ENCODE measurements around the gene CFB.

CFB gene

GRCh38 chr6:31946370-31946885 is 533 bp downstream of the CFB start:
- TF ChIP-seq TAF1 (IDR thresholded peaks at IDR 0.05; ENCODE audit: low read depth): no peak
- no peak for TF ChIP-seq RAD21 (IDR thresholded peaks at IDR 0.05; ENCODE audit: low read depth)
- TF ChIP-seq TCF12 (IDR thresholded peaks at IDR 0.05; ENCODE audit: low read depth): no peak
- no peak for TF ChIP-seq EP300 (IDR thresholded peaks at IDR 0.05; ENCODE audit: borderline replicate concordance)
- no peak for TF ChIP-seq FOXM1 (IDR thresholded peaks at IDR 0.05; ENCODE audit: borderline replicate concordance, low read depth)
- no peak for TF ChIP-seq EGR1 (IDR thresholded peaks at IDR 0.05)
- TF ChIP-seq TEAD4 (IDR thresholded peaks at IDR 0.05): no peak
- TF ChIP-seq CEBPB (IDR thresholded peaks at IDR 0.05): no peak
- no peak for TF ChIP-seq CREB1 (IDR thresholded peaks at IDR 0.05; ENCODE audit: low read depth)
- TF ChIP-seq, protein P1, sequence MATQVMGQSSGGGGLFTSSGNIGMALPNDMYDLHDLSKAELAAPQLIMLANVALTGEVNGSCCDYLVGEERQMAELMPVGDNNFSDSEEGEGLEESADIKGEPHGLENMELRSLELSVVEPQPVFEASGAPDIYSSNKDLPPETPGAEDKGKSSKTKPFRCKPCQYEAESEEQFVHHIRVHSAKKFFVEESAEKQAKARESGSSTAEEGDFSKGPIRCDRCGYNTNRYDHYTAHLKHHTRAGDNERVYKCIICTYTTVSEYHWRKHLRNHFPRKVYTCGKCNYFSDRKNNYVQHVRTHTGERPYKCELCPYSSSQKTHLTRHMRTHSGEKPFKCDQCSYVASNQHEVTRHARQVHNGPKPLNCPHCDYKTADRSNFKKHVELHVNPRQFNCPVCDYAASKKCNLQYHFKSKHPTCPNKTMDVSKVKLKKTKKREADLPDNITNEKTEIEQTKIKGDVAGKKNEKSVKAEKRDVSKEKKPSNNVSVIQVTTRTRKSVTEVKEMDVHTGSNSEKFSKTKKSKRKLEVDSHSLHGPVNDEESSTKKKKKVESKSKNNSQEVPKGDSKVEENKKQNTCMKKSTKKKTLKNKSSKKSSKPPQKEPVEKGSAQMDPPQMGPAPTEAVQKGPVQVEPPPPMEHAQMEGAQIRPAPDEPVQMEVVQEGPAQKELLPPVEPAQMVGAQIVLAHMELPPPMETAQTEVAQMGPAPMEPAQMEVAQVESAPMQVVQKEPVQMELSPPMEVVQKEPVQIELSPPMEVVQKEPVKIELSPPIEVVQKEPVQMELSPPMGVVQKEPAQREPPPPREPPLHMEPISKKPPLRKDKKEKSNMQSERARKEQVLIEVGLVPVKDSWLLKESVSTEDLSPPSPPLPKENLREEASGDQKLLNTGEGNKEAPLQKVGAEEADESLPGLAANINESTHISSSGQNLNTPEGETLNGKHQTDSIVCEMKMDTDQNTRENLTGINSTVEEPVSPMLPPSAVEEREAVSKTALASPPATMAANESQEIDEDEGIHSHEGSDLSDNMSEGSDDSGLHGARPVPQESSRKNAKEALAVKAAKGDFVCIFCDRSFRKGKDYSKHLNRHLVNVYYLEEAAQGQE (IDR thresholded peaks at IDR 0.05; ENCODE audit: low read depth): no peak
- TF ChIP-seq MAX (IDR thresholded peaks at IDR 0.05): no peak
- no peak for TF ChIP-seq YY1 (IDR thresholded peaks at IDR 0.05; ENCODE audit: low read depth)
- TF ChIP-seq NFIC (IDR thresholded peaks at IDR 0.05): no peak
- TF ChIP-seq, protein P2, sequence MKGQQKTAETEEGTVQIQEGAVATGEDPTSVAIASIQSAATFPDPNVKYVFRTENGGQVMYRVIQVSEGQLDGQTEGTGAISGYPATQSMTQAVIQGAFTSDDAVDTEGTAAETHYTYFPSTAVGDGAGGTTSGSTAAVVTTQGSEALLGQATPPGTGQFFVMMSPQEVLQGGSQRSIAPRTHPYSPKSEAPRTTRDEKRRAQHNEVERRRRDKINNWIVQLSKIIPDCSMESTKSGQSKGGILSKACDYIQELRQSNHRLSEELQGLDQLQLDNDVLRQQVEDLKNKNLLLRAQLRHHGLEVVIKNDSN (IDR thresholded peaks at IDR 0.05): no peak
- no peak for TF ChIP-seq ZBTB7A (IDR thresholded peaks at IDR 0.05; ENCODE audit: low read depth)

DNA sequence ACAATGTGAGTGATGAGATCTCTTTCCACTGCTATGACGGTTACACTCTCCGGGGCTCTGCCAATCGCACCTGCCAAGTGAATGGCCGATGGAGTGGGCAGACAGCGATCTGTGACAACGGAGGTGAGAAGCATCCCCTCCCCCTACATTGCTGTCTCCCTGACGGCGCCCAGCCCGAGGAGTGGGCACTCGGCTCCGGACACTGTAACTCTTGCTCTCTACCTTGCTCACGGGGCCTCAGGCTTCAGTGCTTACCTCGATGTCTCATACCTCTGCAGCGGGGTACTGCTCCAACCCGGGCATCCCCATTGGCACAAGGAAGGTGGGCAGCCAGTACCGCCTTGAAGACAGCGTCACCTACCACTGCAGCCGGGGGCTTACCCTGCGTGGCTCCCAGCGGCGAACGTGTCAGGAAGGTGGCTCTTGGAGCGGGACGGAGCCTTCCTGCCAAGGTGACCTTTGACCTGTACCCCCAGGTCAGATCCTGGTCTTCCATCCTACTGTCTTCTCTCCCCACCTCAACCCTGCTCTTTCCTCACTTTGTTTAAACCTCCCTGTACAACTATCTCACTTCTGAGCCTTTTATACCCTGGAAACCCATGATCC is 1.3 kb downstream of the CFB start:
- TF ChIP-seq EP300 (IDR thresholded peaks at IDR 0.05; ENCODE audit: borderline replicate concordance) (no peak), NFIC (IDR thresholded peaks at IDR 0.05) (no peak), CREB1 (IDR thresholded peaks at IDR 0.05; ENCODE audit: low read depth) (no peak), ZBTB7A (IDR thresholded peaks at IDR 0.05; ENCODE audit: low read depth) (no peak), EGR1 (IDR thresholded peaks at IDR 0.05) (no peak), RAD21 (IDR thresholded peaks at IDR 0.05; ENCODE audit: low read depth) (no peak), TEAD4 (IDR thresholded peaks at IDR 0.05) (no peak), CEBPB (IDR thresholded peaks at IDR 0.05) (no peak), MAX (IDR thresholded peaks at IDR 0.05) (no peak), TCF12 (IDR thresholded peaks at IDR 0.05; ENCODE audit: low read depth) (no peak), YY1 (IDR thresholded peaks at IDR 0.05; ENCODE audit: low read depth) (no peak), TAF1 (IDR thresholded peaks at IDR 0.05; ENCODE audit: low read depth) (no peak), FOXM1 (IDR thresholded peaks at IDR 0.05; ENCODE audit: borderline replicate concordance, low read depth) (no peak)
- TF ChIP-seq, protein P2 (IDR thresholded peaks at IDR 0.05): no peak
- TF ChIP-seq, protein P1 (IDR thresholded peaks at IDR 0.05; ENCODE audit: low read depth): no peak

DNA sequence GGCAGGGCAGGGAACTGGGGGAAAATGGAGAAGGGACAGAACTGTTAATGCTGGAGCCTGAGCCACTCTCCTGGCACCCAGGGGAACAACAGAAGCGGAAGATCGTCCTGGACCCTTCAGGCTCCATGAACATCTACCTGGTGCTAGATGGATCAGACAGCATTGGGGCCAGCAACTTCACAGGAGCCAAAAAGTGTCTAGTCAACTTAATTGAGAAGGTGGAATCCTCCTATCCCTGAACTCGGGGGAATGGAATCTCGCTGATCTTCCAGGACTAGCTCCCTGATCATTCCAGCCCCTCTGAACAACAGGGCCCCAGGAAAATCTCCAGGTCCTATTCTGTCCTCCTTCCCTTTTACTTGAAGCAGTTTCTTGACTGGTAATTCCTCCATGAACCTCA is 2.0 kb downstream of the CFB start:
- TF ChIP-seq CREB1 (IDR thresholded peaks at IDR 0.05; ENCODE audit: low read depth): no peak
- no peak for TF ChIP-seq NFIC (IDR thresholded peaks at IDR 0.05)
- TF ChIP-seq TAF1 (IDR thresholded peaks at IDR 0.05; ENCODE audit: low read depth): no peak
- TF ChIP-seq TEAD4 (IDR thresholded peaks at IDR 0.05): no peak
- TF ChIP-seq FOXM1 (IDR thresholded peaks at IDR 0.05; ENCODE audit: borderline replicate concordance, low read depth): no peak
- no peak for TF ChIP-seq YY1 (IDR thresholded peaks at IDR 0.05; ENCODE audit: low read depth)
- TF ChIP-seq EP300 (IDR thresholded peaks at IDR 0.05; ENCODE audit: borderline replicate concordance): no peak
- TF ChIP-seq, protein P1 (IDR thresholded peaks at IDR 0.05; ENCODE audit: low read depth): no peak

DNA sequence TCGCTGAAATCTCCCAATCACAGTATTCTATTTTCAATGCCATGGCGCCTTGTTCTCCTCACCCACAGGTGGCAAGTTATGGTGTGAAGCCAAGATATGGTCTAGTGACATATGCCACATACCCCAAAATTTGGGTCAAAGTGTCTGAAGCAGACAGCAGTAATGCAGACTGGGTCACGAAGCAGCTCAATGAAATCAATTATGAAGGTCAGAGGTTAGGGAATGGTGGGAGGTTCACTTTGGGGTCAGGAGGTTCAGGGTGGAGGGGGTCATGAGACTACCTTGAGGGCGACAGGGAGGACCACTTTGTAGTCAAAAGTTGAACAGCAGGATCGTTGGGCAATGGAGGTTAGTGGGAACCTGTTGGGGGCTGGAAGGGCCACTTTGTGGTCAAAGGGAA is 2.4 kb downstream of the CFB start:
- TF ChIP-seq EGR1 (IDR thresholded peaks at IDR 0.05): no peak
- TF ChIP-seq NFIC (IDR thresholded peaks at IDR 0.05): no peak
- TF ChIP-seq CREB1 (IDR thresholded peaks at IDR 0.05; ENCODE audit: low read depth): no peak
- TF ChIP-seq RAD21 (IDR thresholded peaks at IDR 0.05; ENCODE audit: low read depth): no peak
- no peak for TF ChIP-seq TCF12 (IDR thresholded peaks at IDR 0.05; ENCODE audit: low read depth)
- no peak for TF ChIP-seq YY1 (IDR thresholded peaks at IDR 0.05; ENCODE audit: low read depth)
- no peak for TF ChIP-seq FOXM1 (IDR thresholded peaks at IDR 0.05; ENCODE audit: borderline replicate concordance, low read depth)
- TF ChIP-seq TAF1 (IDR thresholded peaks at IDR 0.05; ENCODE audit: low read depth): no peak
